Midbrain (tissue), 1 donor: Measurements from ENCODE around the gene NCBP2L.
"Not testable (repeated sequence)": the region's sequence is repeated elsewhere in the genome, so short reads cannot be mapped to it uniquely, and the experiment has no call there.

Source experiments
- DNase-seq: peaks from one replicate; lab custom pipeline; 2025; lab: John Stamatoyannopoulos, UW

Gene NCBP2L

DNA sequence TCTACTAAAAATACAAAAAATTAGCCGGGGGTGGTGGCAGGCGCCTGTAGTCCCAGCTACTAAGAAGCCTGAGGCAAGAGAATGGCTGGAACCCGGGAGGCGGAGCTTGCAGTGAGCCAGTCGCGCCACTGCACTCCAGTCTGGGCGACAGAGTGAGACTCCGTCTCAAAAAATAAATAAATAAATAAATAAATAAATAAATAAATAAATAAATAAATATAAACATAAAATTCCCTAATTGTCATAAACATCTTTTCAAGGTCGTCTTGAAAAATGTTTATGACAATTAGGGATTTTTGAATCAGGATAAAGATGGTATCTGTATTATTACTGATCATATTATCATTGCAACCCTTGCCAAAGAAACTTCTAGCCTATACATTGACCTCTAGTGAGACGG, 32.5 kb downstream of the NCBP2L start:
- not testable (repeated sequence) for DNase-seq

DNA sequence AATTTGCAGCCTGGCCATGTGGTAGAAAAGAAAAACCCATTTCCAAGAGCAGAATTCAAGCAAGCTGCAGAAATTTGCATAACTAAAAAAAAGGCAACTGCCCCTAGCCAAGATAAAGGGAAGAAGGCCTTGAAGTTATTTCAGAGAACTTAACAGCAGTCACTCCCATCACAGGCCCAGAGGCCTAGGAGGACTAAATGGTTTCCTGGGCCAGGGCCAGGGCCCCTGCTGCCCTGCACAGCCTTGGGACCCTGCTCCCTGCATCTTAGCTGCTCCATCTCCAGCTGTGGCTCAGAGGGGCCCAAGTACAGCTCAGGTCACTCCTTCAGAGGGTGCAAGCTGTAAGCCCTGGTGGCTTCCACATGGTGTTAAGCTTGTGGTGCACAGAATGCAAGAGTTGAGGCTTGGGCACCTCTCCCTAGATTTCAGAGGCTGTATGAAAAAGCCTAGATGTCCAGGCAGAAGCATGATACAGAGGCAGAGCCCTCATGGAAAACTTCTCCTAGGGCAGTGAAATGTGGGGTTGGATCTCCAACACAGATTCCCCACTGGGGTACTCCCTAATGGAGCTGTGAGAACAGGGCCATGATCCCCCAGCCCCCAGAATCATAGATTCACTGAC, 41.5 kb downstream of the NCBP2L start:
- no peak for DNase-seq

GRCh38 chrX:107823042-107823441, 45.5 kb downstream of the NCBP2L start:
- no peak for DNase-seq

DNA sequence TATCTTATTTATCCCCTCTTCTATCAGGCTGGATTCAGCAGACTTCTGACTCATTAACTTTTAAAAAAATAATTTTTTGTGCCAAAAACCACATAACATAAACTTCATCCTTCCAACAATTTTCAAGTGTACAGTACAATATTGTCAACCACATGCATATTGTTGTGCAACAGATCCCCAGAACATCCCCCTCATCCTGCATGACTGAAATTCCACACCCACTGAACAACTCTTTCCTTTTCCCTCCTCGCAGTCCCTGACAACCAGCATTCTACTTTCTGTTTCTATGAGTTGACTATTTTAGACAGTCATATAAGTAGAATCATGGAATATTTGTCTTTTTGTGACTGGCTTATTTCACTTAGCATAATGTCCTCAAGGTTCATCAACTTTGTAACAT, 45.9 kb downstream of the NCBP2L start:
- no peak for DNase-seq

GRCh38 chrX:107825698-107826237, 48.2 kb downstream of the NCBP2L start, which contains the start of gene MID2:
Gene MID2 (plus strand): TSS chrX:107825866. CDS start chrX:107826427, 561 bp downstream.
- DNase-seq, result no peak

DNA sequence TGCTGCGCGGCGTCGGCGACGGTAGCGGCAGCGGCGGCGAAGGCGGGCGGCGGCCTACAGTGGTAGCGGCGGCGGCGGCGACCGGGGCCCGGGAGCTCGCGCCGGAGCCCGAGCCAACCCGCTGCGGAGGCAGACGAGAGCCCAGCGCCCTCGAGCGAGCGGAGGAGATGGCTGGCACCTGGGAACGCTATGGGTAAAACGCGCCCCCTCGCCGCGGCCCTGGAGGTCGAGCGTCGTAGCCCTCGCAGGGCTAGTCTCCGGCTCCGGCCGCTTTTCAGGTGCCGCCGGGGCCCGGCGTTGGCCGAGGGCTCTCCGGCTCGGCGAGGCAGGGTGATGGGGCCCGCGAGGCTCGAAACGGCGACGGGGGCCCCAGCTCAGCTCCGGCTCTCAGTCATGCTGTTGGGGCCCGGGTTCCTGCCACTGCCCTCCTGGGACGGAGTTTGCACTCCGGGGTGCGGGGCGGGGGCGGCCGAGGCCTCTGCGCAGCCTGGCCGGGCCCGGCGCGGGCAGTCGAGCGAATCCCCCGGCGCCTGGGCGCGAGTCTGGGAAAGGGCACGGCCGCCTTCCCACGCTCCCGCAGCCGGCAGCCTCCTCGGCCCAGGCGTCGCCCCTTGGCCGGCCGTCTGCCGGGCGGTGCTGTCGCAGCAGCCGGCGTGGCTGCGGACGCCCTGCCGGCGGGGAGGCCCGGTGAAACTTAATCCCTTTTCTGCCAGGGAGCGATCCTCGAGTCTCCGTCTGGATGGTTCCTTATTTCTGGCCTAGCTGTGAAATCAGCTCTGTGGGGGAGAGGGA, 48.9 kb downstream of the NCBP2L start:
- DNase-seq, result peak; percentile 27

DNA sequence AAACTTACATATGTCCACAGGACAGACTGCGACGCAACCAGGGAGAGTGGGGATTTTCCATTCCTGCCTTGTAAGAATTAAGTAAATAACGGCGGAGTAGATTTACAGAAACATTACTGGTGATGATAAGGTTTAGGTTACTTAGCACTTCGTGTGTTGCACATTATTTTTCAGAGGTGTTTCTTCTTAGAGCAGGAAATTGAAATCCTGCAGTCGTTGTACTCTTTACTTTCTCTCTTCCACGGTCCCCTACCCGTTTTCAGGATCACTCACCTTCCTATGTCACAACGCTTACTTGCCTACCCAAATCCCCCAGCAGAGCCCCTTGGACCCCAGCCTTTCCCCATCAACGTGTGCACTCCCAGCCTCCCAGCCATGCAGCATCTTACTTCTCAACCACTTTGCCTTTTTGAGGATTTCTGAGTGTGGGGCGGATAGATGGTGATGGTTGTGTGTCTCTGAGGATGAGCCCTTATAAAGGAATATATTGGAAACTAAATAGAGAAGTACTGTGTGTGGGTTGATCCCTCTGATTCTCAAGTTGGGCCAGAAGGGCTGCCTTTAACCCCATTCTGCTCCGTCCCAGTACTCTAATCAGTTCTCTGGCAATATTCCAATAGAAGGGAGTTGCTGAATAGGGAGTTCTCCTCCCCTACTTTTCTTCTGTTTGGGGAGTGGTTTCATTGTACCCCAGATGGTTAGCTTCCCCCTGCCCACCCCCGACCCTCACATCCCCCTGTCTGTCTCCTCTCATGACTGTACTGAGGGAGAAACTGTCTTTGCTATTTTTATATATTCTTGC, 49.7 kb downstream of the NCBP2L start:
- no peak for DNase-seq

GRCh38 chrX:107827852-107828251, 50.3 kb downstream of the NCBP2L start:
- DNase-seq, result no peak

DNA sequence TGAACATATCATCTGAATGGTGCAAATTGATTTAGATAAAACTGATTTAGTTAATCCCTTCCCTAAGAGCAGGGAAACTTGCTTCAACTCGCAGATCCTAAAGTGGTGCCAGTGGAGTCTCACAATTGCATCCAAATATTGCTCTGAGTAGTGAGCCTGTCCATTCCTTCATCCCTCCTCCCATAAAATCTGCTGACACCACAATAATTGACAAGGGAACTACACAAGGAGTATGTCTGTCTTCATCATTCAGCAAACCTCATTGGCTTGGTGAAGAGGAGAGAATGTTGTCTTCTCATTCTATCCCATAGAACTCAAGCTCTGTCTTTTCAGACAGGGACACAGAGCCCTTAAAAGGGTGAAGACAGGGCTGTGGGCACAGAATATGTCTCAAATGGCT, 52.3 kb downstream of the NCBP2L start:
- no peak for DNase-seq

- DNase-seq, result no peak
Measured at GRCh38 chrX:107831071-107831730, 53.7 kb downstream of the NCBP2L start.

DNA sequence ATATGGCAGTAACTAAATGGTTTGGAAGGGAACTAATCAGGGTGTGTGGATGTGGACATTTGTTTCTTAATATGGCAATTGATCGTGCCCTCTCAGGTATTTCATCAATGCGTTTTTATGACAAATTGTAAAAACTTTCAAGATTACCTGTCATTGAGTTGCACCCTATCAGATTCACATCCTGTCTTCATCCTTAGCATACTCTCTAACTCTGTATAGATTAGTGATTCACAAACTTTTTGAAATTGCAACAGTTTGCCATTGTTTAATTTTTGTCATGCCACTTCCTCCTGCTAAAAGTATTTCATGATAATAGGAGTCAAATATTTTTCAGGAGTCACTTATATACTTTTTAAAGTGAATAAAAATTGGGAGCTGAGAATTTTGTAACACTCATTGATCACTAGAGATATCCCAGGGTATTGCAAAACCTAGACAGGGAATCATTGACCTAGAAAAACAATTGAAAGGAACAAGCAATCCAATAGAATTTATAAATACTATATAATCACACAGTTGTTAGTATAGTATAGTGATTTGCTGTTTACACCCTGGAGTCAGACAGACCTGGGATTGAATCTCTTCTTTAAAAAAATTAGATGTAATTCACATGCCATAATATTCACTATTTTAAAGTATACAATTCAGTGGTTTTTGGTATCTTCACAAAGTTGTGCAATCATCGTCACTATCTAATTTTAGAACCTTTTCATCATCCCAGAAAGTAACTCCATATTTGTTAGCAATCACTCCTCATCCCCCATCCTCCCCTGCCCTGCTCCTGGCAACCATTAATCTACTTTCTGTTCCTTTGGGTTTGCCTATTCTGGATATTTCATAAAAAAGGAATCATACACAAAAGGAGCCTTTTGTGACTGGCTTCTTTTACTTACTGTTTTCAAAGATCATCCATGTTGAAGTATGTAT, 57.0 kb downstream of the NCBP2L start:
- DNase-seq, result no peak

GRCh38 chrX:107836958-107837357, 59.4 kb downstream of the NCBP2L start:
- no peak for DNase-seq

DNA sequence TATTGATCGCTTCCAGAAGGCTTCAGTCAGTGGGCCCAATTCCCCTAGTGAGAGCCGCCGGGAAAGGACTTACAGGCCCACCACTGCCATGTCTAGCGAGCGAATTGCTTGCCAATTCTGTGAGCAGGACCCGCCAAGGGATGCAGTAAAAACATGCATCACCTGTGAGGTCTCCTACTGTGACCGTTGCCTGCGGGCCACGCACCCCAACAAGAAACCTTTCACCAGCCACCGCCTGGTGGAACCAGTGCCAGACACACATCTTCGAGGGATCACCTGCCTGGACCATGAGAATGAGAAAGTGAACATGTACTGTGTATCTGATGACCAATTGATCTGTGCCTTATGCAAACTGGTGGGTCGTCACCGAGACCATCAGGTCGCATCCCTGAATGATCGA, 63.4 kb downstream of the NCBP2L start:
- no peak for DNase-seq

DNA sequence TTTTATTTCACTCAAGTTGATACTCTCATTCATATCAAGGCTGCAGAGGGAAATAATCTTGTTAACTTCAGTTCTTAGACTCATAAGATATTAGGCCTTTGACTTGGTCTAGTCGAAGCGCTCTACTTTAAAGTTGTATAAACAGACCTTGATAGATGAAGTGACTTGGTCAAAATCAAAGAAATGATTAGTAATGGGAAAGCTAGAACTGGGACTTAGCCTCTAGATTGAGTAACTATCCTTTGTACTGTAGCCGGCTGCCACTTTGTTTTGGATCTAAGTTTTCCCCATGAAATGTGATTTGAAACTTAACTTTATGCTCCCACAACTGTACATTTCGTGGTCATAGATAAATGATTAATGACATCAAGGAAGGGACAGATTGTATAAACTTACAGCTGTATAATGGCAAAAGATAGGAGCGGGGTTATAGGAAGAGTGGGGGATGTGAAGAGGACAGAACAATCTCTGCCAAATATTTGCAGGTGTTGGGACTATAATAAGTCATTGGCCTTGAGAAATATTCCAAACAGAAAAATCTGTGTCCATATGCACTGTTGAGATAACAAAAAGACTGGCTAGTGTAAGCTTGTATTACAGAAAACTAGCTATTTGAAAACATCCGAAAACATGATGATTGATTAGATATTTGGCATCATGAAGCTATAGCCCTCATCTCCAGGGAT, 65.3 kb downstream of the NCBP2L start:
- DNase-seq, result no peak
